GM18517 (cell line): ENCODE data around the gene SLC9A4.

Experiments
- ATAC-seq: cut with Tn5 transposase; IDR thresholded peaks from one replicate; pipeline ENCODE4 v1.9.1; 2021; ENCODE audit warnings: mild to moderate bottlenecking, moderate library complexity; ENCODE audit not compliant: unreplicated experiment

Gene SLC9A4

GRCh38 chr2:102473020-102473419 is at the start of gene SLC9A4:
Gene SLC9A4, plus strand, starts transcription at chr2:102473226. Its CDS starts 534 bp downstream, at chr2:102473760.
- ATAC-seq, result peak; percentile 70

- ATAC-seq, result no peak
These were observed 49.7 kb upstream of the SLC9A4 start for GRCh38 chr2:102423368-102423767.

- peak; percentile 94 for ATAC-seq
These were observed 48.3 kb upstream of the SLC9A4 start for GRCh38 chr2:102424754-102425153.

GRCh38 chr2:102425441-102426132 is 47.4 kb upstream of the SLC9A4 start:
- ATAC-seq, result no peak

GRCh38 chr2:102427249-102427648 is 45.8 kb upstream of the SLC9A4 start:
- ATAC-seq, result no peak

GRCh38 chr2:102428573-102428972 is 44.5 kb upstream of the SLC9A4 start:
- ATAC-seq, result no peak

- ATAC-seq, result no peak
These were observed 40.6 kb upstream of the SLC9A4 start for GRCh38 chr2:102432386-102432785.

GRCh38 chr2:102433973-102434654 is 38.9 kb upstream of the SLC9A4 start:
- no peak for ATAC-seq

- ATAC-seq, result no peak
These were observed 38.2 kb upstream of the SLC9A4 start for GRCh38 chr2:102434655-102435381.

GRCh38 chr2:102435741-102436140 is 37.3 kb upstream of the SLC9A4 start:
- no peak for ATAC-seq

- no peak for ATAC-seq
These were observed 36.7 kb upstream of the SLC9A4 start for GRCh38 chr2:102436323-102436722.

GRCh38 chr2:102437122-102437521 is 35.9 kb upstream of the SLC9A4 start:
- ATAC-seq, result no peak

GRCh38 chr2:102438111-102438510 is 34.9 kb upstream of the SLC9A4 start:
- no peak for ATAC-seq

GRCh38 chr2:102438578-102438977 is 34.4 kb upstream of the SLC9A4 start:
- no peak for ATAC-seq

GRCh38 chr2:102439065-102439695 is 33.8 kb upstream of the SLC9A4 start:
- ATAC-seq, result no peak

GRCh38 chr2:102442967-102443828 is 29.8 kb upstream of the SLC9A4 start:
- ATAC-seq, result no peak

GRCh38 chr2:102444233-102444632 is 28.8 kb upstream of the SLC9A4 start:
- no peak for ATAC-seq

- ATAC-seq, result no peak
These were observed 26.1 kb upstream of the SLC9A4 start for GRCh38 chr2:102446936-102447335.

GRCh38 chr2:102449370-102449974 is 23.6 kb upstream of the SLC9A4 start:
- ATAC-seq, result no peak

- no peak for ATAC-seq
These were observed 21.1 kb upstream of the SLC9A4 start for GRCh38 chr2:102451968-102452367.
